Measurements from ENCODE around the gene TRIM28. TPM values are rescaled to one million over a fixed set of nuclear protein-coding genes. Genes with fewer than 3 reads are reported as not detected.
A peak's percentile ranks its signal among the peaks of the same experiment; 100 is the strongest.
"Not testable (repeated sequence)": the region's sequence is repeated elsewhere in the genome, so short reads cannot be mapped to it uniquely, and the experiment has no call there.

TRIM28 gene
- total RNA-seq, 4 donors from 2014 or later: 164 to 281 (median 196) TPM

- Histone ChIP-seq H3K27ac (no peak overlapping the region), H3K4me3 (no peak overlapping the region), H3K4me1 (peaks cover 4 to 9% (median 7%) of the 10 kb centered on the region in 4 donors), H3K27me3 (peaks cover 0 to 8% of the 10 kb centered on the region in 2 donors), H3K36me3 (no peaks in the 10 kb centered on the region), H3K9me3 (no peaks in the 10 kb centered on the region)
- DNase-seq: no peak
- no peak for TF ChIP-seq POLR2A (IDR thresholded peaks at IDR 0.05)
These were observed 8.0 kb upstream of the TRIM28 start for GRCh38 chr19:58535857-58536256.

- no peak overlapping the region for H3K27ac ChIP-seq
- TF ChIP-seq CTCF (IDR thresholded peaks at IDR 0.05) (no peak), POLR2A (IDR thresholded peaks at IDR 0.05) (no peak)
- H3K36me3 ChIP-seq: no peaks in the 10 kb centered on the region
- H3K4me1 ChIP-seq: peaks cover 4 to 9% (median 7%) of the 10 kb centered on the region in 4 donors
- no peak for DNase-seq
- peaks cover 0 to 8% of the 10 kb centered on the region in 2 donors for H3K27me3 ChIP-seq
- H3K4me3 ChIP-seq: no peak overlapping the region
- no peaks in the 10 kb centered on the region for H3K9me3 ChIP-seq
These were observed 6.7 kb upstream of the TRIM28 start for GRCh38 chr19:58536852-58537798.

- Histone ChIP-seq H3K27ac (no peak overlapping the region), H3K36me3 (no peaks in the 10 kb centered on the region), H3K9me3 (no peaks in the 10 kb centered on the region), H3K27me3 (peaks cover 0 to 8% of the 10 kb centered on the region in 2 donors), H3K4me3 (peak overlapping the region; percentile 24 to 52 (median 38)), H3K4me1 (peaks cover 4 to 9% (median 7%) of the 10 kb centered on the region in 4 donors)
- TF ChIP-seq POLR2A (IDR thresholded peaks at IDR 0.05) (no peak), CTCF (IDR thresholded peaks at IDR 0.05) (no peak)
- peak in 1 of 3 donors; percentile 65 for DNase-seq
These were observed 5.4 kb upstream of the TRIM28 start for GRCh38 chr19:58538257-58539168.

GRCh38 chr19:58539169-58539559 lies 4.7 kb upstream of the TRIM28 start:
- not testable (repeated sequence) for H3K27ac ChIP-seq, H3K4me3 ChIP-seq, H3K27me3 ChIP-seq, H3K9me3 ChIP-seq, H3K36me3 ChIP-seq, DNase-seq, H3K4me1 ChIP-seq

- H3K27me3 ChIP-seq, H3K9me3 ChIP-seq, H3K36me3 ChIP-seq, DNase-seq: not testable (repeated sequence)
- Histone ChIP-seq H3K4me1 (peaks cover 4 to 28% (median 26%) of the 10 kb centered on the region in 4 donors), H3K27ac (peak overlapping the region in 3 of 4 donors; percentile 91 to 98 (median 95)), H3K4me3 (peak overlapping the region in 1 of 4 donors; percentile 99)
These were observed 1.1 kb upstream of the TRIM28 start for GRCh38 chr19:58542641-58543372.

- Histone ChIP-seq H3K36me3 (peaks cover 0 to 28% (median 0%) of the 10 kb centered on the region in 3 donors), H3K4me1 (peaks cover 0 to 21% (median 18%) of the 10 kb centered on the region in 4 donors), H3K27ac (peak overlapping the region; percentile 91 to 98 (median 94)), H3K4me3 (peak overlapping the region; percentile 89 to 99 (median 93)), H3K27me3 (no peaks in the 10 kb centered on the region), H3K9me3 (no peaks in the 10 kb centered on the region)
- TF ChIP-seq CTCF (IDR thresholded peaks at IDR 0.05) (peak in 1 of 6 experiments; percentile 9), POLR2A (IDR thresholded peaks at IDR 0.05) (no peak)
- no peak for DNase-seq
These were observed 874 bp downstream of the TRIM28 start for GRCh38 chr19:58544591-58545285.
